Measurements from ENCODE around the gene TERF2IP.

Gene TERF2IP

DNA sequence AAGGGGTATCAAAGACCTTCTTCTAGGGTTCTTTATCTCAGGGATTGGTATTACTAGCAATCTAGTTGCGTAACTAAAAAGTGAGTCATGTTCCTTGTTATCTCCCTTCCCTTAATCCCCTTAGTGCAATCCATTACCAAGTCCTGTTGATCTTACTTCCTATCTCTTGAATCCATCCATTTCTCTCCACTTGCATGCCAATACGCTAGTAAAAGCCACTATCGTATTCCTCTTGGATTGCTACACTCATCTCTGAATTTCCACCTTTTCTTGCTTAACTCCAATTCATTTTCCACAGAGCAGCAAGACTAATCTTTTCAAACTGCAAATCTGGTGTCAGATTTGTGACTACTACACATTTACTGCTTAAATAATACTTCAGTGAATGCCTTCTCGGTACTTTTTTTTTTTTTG, 22.6 kb upstream of the TERF2IP start (continued):
- TF ChIP-seq, protein P1, sequence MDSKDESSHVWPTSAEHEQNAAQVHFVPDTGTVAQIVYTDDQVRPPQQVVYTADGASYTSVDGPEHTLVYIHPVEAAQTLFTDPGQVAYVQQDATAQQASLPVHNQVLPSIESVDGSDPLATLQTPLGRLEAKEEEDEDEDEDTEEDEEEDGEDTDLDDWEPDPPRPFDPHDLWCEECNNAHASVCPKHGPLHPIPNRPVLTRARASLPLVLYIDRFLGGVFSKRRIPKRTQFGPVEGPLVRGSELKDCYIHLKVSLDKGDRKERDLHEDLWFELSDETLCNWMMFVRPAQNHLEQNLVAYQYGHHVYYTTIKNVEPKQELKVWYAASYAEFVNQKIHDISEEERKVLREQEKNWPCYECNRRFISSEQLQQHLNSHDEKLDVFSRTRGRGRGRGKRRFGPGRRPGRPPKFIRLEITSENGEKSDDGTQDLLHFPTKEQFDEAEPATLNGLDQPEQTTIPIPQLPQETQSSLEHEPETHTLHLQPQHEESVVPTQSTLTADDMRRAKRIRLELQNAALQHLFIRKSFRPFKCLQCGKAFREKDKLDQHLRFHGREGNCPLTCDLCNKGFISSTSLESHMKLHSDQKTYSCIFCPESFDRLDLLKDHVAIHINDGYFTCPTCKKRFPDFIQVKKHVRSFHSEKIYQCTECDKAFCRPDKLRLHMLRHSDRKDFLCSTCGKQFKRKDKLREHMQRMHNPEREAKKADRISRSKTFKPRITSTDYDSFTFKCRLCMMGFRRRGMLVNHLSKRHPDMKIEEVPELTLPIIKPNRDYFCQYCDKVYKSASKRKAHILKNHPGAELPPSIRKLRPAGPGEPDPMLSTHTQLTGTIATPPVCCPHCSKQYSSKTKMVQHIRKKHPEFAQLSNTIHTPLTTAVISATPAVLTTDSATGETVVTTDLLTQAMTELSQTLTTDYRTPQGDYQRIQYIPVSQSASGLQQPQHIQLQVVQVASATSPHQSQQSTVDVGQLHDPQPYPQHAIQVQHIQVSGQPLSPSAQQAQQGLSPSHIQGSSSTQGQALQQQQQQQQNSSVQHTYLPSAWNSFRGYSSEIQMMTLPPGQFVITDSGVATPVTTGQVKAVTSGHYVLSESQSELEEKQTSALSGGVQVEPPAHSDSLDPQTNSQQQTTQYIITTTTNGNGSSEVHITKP (tag by site-specific recombination; IDR thresholded peaks at IDR 0.05): peak; percentile 86
- TF ChIP-seq BCL11A (tag by site-specific recombination; IDR thresholded peaks at IDR 0.05; ENCODE audit: low read depth): peak; percentile 68; the same call in 1 of the 2 replicates
- TF ChIP-seq, protein P2, sequence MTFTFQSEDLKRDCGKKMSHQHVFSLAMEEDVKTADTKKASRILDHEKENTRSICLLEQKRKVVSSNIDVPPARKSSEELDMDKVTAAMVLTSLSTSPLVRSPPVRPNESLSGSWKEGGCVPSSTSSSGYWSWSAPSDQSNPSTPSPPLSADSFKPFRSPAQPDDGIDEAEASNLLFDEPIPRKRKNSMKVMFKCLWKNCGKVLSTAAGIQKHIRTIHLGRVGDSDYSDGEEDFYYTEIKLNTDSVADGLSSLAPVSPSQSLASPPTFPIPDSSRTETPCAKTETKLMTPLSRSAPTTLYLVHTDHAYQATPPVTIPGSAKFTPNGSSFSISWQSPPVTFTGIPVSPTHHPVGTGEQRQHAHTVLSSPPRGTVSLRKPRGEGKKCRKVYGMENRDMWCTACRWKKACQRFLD (tag by site-specific recombination; IDR thresholded peaks at IDR 0.05): no peak
- 0 out of 2 replicates have a peak, but pooled peaks have one; percentile 34 for TF ChIP-seq KLF1 (tag by site-specific recombination; IDR thresholded peaks at IDR 0.05)
- TF ChIP-seq ZBTB48 (tag by site-specific recombination; IDR thresholded peaks at IDR 0.05): peak; percentile 88
- TF ChIP-seq MZF1 (tag by site-specific recombination; IDR thresholded peaks at IDR 0.05; ENCODE audit: borderline replicate concordance): peak; percentile 62; the same call in 1 of the 2 replicates
- peak; percentile 28; the same call in 1 of the 2 replicates for TF ChIP-seq BCL11B (tag by site-specific recombination; IDR thresholded peaks at IDR 0.05; ENCODE audit: low read depth)
- TF ChIP-seq ZNF223 (tag by site-specific recombination; IDR thresholded peaks at IDR 0.05): no peak
- TF ChIP-seq ZXDB (tag by site-specific recombination; IDR thresholded peaks at IDR 0.05): peak; percentile 96
- TF ChIP-seq, protein P3, sequence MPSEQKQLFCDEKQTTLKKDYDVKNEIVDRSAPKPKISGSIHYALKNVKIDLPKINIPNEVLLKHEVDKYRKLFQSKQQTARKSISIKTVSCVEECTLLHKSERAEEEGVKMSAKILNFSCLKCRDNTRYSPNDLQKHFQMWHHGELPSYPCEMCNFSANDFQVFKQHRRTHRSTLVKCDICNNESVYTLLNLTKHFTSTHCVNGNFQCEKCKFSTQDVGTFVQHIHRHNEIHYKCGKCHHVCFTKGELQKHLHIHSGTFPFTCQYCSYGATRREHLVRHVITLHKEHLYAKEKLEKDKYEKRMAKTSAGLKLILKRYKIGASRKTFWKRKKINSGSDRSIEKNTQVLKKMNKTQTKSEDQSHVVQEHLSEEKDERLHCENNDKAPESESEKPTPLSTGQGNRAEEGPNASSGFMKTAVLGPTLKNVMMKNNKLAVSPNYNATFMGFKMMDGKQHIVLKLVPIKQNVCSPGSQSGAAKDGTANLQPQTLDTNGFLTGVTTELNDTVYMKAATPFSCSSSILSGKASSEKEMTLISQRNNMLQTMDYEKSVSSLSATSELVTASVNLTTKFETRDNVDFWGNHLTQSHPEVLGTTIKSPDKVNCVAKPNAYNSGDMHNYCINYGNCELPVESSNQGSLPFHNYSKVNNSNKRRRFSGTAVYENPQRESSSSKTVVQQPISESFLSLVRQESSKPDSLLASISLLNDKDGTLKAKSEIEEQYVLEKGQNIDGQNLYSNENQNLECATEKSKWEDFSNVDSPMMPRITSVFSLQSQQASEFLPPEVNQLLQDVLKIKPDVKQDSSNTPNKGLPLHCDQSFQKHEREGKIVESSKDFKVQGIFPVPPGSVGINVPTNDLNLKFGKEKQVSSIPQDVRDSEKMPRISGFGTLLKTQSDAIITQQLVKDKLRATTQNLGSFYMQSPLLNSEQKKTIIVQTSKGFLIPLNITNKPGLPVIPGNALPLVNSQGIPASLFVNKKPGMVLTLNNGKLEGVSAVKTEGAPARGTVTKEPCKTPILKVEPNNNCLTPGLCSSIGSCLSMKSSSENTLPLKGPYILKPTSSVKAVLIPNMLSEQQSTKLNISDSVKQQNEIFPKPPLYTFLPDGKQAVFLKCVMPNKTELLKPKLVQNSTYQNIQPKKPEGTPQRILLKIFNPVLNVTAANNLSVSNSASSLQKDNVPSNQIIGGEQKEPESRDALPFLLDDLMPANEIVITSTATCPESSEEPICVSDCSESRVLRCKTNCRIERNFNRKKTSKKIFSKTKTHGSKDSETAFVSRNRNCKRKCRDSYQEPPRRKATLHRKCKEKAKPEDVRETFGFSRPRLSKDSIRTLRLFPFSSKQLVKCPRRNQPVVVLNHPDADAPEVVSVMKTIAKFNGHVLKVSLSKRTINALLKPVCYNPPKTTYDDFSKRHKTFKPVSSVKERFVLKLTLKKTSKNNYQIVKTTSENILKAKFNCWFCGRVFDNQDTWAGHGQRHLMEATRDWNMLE (tag by site-specific recombination; conservative IDR thresholded peaks at IDR 0.05; ENCODE audit: low read depth): 0 out of 2 replicates have a peak, but pooled peaks have one; percentile 23
- TF ChIP-seq SP3 (tag by site-specific recombination; IDR thresholded peaks at IDR 0.05): no peak
- TF ChIP-seq KLF16 (tag by site-specific recombination; IDR thresholded peaks at IDR 0.05): peak; percentile 39; the same call in 1 of the 2 replicates
- TF ChIP-seq, protein P4, sequence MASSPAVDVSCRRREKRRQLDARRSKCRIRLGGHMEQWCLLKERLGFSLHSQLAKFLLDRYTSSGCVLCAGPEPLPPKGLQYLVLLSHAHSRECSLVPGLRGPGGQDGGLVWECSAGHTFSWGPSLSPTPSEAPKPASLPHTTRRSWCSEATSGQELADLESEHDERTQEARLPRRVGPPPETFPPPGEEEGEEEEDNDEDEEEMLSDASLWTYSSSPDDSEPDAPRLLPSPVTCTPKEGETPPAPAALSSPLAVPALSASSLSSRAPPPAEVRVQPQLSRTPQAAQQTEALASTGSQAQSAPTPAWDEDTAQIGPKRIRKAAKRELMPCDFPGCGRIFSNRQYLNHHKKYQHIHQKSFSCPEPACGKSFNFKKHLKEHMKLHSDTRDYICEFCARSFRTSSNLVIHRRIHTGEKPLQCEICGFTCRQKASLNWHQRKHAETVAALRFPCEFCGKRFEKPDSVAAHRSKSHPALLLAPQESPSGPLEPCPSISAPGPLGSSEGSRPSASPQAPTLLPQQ (tag by site-specific recombination; IDR thresholded peaks at IDR 0.05): peak; percentile 56; the same call in 1 of the 2 replicates
- TF ChIP-seq IKZF3 (tag by site-specific recombination; IDR thresholded peaks at IDR 0.05): 0 out of 2 replicates have a peak, but pooled peaks have one; percentile 47
- no peak for TF ChIP-seq ZNF341 (tag by site-specific recombination; IDR thresholded peaks at IDR 0.05; ENCODE audit: low read depth)
- no peak for TF ChIP-seq ZNF510 (tag by site-specific recombination; IDR thresholded peaks at IDR 0.05; ENCODE audit: insufficient replicate concordance)
- TF ChIP-seq SCRT2 (tag by site-specific recombination; IDR thresholded peaks at IDR 0.05): peak; percentile 89
- TF ChIP-seq ZNF19 (tag by site-specific recombination; IDR thresholded peaks at IDR 0.05; ENCODE audit: low read depth): no peak
- TF ChIP-seq ZFP69B (tag by site-specific recombination; IDR thresholded peaks at IDR 0.05): 0 out of 2 replicates have a peak, but pooled peaks have one; percentile 18
- peak; percentile 40; the same call in 1 of the 2 replicates for TF ChIP-seq ZBTB20 (tag by site-specific recombination; IDR thresholded peaks at IDR 0.05)
- TF ChIP-seq TRIM28 (IDR thresholded peaks at IDR 0.05; ENCODE audit: borderline replicate concordance, low read length): peak; percentile 68; the same call in 1 of the 2 replicates
- peak; percentile 93 for TF ChIP-seq PRDM1 (tag by site-specific recombination; IDR thresholded peaks at IDR 0.05)
- no peak for TF ChIP-seq ZNF24 (tag by site-specific recombination; IDR thresholded peaks at IDR 0.05)
- peak; percentile 52; the same call in 1 of the 2 replicates for TF ChIP-seq ZNF600 (tag by site-specific recombination; IDR thresholded peaks at IDR 0.05)
- TF ChIP-seq GLIS1 (tag by site-specific recombination; IDR thresholded peaks at IDR 0.05): no peak
- peak; percentile 80 for TF ChIP-seq SP7 (tag by site-specific recombination; IDR thresholded peaks at IDR 0.05)
- TF ChIP-seq OSR2 (tag by site-specific recombination; IDR thresholded peaks at IDR 0.05): peak; percentile 38
- peak; percentile 49; the same call in 1 of the 2 replicates for TF ChIP-seq FEZF1 (tag by site-specific recombination; IDR thresholded peaks at IDR 0.05)
- no peak for TF ChIP-seq EGR2 (tag by site-specific recombination; IDR thresholded peaks at IDR 0.05; ENCODE audit: low read depth)

All from HEK293 (cell line).